ENCODE data around the gene ARHGAP29.

DNA sequence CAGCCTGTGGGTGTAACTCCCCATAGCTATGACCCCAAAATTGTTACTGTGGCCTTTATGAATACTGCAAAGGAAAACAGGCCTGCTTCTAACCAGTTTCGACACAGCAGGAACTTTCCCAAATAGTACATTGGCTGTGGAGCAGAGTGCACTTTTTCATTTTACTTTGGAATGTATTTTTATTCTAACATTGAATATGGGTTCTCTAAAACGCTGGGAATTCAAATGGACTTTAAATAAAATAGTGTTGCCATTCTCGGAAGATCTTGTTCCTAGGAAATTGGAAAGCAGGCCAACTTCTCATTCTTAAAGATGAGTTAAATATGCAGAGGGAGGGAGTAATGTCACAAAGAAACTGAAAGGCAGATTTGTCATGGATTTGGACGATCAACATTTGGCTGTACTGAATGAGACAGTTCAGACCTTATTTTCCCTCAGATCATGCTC is 39.6 kb upstream of the ARHGAP29 start:
- TF ChIP-seq, protein P1, sequence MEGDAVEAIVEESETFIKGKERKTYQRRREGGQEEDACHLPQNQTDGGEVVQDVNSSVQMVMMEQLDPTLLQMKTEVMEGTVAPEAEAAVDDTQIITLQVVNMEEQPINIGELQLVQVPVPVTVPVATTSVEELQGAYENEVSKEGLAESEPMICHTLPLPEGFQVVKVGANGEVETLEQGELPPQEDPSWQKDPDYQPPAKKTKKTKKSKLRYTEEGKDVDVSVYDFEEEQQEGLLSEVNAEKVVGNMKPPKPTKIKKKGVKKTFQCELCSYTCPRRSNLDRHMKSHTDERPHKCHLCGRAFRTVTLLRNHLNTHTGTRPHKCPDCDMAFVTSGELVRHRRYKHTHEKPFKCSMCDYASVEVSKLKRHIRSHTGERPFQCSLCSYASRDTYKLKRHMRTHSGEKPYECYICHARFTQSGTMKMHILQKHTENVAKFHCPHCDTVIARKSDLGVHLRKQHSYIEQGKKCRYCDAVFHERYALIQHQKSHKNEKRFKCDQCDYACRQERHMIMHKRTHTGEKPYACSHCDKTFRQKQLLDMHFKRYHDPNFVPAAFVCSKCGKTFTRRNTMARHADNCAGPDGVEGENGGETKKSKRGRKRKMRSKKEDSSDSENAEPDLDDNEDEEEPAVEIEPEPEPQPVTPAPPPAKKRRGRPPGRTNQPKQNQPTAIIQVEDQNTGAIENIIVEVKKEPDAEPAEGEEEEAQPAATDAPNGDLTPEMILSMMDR (IDR thresholded peaks at IDR 0.05), result no peak
- TF ChIP-seq POLR2AphosphoS5 (IDR thresholded peaks at IDR 0.05; ENCODE audit: low read depth, low read length) (no peak), SIN3A (IDR thresholded peaks at IDR 0.05; ENCODE audit: borderline replicate concordance, insufficient read depth, low read depth, low read length) (no peak), TCF7L2 (IDR thresholded peaks at IDR 0.05; ENCODE audit: low read depth, low read length) (no peak)
- TF ChIP-seq, protein P2, sequence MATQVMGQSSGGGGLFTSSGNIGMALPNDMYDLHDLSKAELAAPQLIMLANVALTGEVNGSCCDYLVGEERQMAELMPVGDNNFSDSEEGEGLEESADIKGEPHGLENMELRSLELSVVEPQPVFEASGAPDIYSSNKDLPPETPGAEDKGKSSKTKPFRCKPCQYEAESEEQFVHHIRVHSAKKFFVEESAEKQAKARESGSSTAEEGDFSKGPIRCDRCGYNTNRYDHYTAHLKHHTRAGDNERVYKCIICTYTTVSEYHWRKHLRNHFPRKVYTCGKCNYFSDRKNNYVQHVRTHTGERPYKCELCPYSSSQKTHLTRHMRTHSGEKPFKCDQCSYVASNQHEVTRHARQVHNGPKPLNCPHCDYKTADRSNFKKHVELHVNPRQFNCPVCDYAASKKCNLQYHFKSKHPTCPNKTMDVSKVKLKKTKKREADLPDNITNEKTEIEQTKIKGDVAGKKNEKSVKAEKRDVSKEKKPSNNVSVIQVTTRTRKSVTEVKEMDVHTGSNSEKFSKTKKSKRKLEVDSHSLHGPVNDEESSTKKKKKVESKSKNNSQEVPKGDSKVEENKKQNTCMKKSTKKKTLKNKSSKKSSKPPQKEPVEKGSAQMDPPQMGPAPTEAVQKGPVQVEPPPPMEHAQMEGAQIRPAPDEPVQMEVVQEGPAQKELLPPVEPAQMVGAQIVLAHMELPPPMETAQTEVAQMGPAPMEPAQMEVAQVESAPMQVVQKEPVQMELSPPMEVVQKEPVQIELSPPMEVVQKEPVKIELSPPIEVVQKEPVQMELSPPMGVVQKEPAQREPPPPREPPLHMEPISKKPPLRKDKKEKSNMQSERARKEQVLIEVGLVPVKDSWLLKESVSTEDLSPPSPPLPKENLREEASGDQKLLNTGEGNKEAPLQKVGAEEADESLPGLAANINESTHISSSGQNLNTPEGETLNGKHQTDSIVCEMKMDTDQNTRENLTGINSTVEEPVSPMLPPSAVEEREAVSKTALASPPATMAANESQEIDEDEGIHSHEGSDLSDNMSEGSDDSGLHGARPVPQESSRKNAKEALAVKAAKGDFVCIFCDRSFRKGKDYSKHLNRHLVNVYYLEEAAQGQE (IDR thresholded peaks at IDR 0.05; ENCODE audit: insufficient read depth in 1 of 2, low read depth in 2 of 2, low read length in 1 of 2), result no peak

All from Panc1 (cell line).